Measurements from ENCODE around the gene CCDC85C.

GRCh38 chr14:99603471-99604277, at the start of gene CCDC85C:
- no peak for TF ChIP-seq USF2 (IDR thresholded peaks at IDR 0.05; ENCODE audit: borderline replicate concordance, low read depth, low read length)
- no peak for TF ChIP-seq CTCF (IDR thresholded peaks at IDR 0.05)
- no peak for TF ChIP-seq NRF1 (IDR thresholded peaks at IDR 0.05; ENCODE audit: low read depth, low read length)
- TF ChIP-seq USF1 (IDR thresholded peaks at IDR 0.05; ENCODE audit: borderline replicate concordance, low read depth) = no peak
